HG03039 (cell line): ENCODE data around the gene TRIM8.
A peak's percentile ranks its signal among the peaks of the same experiment; 100 is the strongest.

ENCODE experiments used
- ATAC-seq: cut with Tn5 transposase; IDR thresholded peaks from one replicate; pipeline ENCODE4 v1.9.1; 2021; ENCODE audit warnings: mild to moderate bottlenecking, moderate library complexity; ENCODE audit not compliant: unreplicated experiment

The TRIM8 gene

DNA sequence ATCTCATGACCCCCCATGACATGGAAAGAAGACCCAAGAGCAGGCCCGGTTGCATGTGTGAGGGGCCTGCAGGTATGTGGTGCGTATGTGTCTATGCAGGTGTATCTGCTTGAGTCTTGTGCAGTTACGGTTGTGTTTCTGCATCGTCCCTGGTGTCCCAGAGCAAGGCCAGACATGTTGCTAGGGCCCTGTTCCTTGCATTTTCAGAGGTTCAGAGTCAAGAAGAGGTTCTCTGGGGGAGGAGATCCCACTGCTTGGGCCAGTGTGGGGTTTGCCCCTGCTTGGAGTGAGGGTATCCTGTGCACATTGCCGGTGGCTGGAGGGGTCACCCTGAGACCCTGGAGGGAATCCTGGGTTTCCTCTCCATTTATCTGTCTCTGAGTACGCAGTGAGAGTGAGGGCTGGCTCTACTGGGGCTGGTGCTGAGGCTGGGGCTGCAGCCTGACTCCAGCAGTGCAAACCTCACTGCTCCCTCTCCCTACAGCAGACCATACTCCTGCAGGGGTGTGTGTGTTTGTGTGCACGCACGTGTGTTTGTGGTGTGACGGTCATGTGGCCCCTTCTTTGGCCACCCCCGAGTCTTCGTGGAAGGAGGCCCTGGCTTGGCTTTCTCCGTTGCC, 4.1 kb downstream of the TRIM8 start:
- no peak for ATAC-seq

DNA sequence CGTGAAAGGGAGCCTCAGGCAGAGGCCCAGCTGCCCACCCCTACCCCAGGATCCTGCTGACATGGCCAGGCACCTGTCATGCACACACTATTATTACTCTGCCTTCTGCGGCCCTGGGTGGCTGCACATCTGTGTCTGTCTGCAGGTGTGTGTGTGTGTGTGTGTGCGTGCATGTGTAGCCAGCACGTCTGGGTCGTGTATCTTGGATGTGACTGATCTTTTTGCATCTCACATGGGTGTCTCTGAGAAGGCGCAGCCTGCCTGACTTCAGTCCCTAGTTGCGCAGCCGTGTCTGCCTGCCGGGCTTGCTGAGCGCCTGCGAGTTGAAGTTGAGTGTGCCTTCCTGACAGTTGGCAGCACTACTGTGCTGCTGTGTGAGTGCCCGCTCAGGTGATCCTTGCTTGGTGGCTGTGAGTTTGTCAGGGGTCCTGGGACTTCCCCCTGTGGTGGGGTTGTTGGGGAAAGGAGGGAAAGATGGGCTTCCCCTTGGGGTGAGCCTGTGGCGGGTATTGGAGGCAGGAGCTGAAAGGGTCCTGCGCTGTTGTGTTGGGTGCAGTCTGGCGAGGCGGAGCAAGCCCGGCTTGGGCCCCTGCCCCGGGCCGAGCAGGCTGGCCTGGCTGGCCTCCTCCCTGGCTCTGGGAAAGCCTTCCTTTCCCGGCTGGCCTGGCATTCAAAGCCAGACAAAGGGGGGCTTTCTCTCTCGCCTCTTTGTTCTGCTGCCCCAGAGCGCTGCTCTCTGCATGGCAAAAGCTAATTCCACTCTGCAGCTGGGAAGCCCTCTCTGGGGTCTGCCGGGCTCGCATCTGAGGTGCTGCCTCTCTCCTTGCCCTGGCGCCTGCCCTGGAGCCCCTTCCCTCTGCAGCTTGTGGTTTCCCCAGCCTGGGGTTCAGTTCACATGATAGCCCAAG, 4.9 kb downstream of the TRIM8 start:
- ATAC-seq = no peak

DNA sequence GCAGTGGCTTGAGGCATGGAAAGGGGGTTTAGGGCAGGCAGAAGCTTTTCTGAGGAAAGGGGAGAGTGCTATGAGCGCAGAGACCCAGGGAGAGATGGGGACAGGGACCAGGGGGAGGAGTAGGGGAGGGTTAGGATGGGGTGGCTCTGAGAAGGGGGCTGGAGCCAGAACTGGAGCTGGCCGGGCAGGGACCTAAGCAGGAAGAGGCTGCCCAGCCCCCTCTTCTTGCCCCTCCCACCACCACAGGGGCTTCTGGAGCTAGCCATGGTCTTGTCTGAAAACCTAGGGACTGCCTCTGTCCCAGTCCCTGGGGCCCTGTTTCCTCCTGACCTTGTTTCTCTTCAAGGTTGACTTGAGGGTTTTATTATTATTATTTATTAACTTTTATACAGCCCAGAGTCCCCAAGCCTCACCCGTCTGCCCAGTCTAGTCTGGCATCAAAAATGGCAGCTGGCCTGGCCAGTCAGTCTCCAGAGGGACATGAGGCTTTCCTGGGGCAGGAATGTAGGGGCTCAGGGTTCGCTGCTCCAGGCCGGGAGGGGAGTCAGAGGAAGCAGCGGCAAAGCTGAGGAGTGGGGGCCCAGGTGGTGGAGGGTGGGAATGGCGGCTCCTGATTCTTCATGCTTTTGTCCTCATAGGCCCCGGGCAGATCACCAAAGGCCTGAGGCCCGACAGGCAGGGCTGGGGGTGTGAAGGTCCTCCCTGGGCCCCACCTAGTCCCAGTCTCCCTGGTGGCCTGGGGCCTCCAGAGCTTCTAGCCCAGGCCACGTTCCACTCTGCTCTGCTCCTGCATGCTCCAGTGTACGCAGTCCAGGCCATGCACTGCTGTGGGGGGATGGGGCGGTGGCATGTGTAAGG, 5.7 kb downstream of the TRIM8 start:
- no peak for ATAC-seq

DNA sequence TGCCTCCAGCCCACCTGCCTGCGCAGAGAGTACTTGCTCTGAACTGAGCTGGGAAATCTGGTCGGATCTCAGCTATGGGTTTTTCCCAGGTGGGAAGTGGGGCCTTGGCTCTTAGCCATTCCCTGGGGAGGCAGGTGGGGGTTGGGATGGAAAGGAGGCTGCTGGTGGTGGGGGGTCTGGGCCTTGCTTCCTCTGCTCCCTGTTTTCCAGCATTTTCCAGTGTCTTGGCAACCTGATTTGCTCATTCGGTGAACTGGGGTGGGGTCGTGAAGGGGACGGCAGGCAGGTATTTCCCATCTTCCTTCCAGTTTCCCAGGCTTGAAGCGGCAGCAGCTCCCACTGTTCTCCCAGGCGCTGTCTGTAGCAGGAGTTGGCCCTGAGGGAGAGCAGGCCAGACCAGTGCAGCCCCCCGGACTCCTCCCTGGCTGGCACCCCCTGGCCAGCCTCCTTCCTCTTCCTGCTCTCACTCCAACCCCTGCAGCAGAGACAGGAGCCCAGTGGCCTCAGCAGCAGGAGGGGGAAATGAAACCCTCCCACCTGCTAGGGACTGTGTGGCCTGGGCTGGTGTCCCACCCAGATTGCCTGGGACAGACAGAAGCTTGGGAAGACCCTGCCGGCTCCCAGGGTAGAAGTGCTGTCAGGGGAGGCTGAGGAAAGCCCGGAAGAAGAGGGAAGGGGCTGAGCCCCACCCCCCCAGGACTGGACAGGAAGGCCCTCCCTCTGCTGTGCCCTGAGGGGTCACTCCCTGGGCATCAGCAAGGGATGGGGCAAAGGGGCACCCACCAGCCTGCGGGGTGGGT, 6.6 kb downstream of the TRIM8 start:
- no peak for ATAC-seq

DNA sequence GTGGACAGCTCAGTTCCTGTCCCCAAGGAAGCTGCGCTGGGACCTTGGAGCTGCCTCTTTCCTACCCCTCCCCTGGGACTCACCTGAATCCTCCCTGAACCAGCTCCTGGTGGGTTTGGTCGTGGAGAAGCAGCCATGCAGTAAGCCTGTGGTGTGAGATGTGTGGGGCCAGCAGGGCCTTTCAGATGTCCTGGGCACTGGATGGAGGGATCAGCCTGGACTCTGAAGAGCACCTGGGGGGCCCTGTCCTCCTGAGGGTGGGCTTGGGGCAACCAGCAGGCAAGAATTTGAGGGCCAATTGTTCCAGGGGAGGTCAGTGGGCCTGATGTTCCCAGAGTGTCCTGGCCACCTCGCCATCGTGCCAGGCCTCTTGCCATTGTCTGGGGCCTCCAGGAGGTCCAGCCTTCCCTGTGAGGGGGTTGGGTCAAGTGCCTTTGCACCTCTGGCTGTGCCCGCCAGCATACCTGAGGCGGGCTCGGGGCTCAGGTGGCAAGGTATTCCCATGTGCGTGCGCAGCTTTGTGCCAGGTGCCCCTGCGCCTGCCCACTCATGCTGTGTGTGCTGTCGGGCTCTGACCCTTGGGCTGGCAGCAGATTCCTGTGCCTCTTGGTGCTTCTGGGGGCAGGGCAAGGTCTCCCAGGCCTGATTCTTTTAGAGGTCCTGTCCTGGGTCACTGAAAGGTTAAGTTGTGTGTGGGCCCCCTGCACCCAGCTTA, 7.3 kb downstream of the TRIM8 start:
- no peak for ATAC-seq

DNA sequence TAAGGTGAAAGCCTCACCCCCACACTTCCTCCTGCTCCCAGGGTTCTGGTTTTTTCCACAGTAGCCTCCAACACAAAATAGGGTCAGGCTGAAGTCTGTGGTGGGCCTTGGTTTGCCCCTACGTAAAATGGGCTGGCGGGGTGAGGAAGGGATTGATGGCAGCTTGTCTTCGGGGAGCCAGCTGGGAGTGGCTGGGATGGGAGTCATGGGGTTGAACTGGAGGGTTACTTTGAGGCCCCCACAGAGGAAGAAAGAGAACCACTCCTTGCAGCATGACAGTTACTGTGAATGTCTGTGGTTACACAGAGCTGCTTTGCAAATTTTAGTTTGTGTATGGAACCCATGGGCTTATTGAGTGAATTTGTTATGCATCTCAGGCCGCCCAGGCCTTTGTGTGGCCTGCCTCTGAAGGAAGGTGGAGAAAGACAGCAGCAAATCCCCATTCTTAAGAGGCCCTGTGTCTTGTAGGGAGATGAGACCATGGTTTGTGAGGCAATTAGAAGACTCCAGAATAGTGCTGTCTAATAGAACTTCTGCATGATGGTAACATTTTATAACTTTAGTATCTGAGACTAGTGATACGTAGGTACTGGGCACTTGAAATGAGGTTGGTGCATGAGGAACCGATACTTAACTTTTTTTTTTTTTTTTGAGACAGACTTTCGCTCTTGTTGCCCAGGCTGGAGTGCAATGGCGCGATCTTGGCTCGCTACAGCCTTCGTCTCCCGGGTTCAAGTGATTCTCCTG, 8.1 kb downstream of the TRIM8 start:
- no peak for ATAC-seq

DNA sequence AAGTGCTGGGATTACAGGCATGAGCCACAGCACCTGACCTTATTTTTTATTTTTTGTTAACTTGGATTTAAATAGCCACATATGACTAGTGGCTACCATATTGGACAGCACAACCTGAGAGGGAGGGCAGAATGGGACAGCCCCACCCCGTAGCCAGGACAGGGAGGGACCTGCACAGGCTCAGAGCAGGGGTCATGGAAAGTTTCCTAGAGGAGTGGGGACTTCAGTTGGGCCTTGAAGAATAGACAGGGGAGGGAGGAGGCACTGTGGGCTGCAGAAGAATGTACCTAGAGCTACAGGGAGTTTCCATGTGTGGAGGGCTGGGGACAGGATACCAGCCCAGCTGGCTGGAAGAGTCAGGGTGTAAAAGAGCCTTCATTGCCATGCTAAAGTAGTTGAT, 8.8 kb downstream of the TRIM8 start:
- ATAC-seq = no peak

DNA sequence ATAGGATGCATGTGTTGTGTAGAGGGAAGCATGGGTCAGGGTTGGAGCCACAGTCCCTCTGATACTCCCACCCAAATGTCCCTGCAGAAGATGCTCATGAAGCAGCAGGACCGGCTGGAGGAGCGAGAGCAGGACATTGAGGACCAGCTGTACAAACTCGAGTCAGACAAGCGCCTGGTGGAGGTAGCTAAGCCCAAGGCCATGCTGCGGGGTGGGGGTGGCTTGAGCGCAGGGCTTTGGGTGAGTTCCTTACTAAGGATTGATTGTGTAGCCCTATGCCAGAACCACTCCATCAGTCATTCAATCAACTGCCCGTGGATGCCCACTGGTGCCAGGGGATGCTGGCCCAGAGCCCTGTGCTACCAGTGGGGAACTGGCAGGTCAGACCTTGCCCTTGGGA, 10.3 kb downstream of the TRIM8 start:
- ATAC-seq = no peak

DNA sequence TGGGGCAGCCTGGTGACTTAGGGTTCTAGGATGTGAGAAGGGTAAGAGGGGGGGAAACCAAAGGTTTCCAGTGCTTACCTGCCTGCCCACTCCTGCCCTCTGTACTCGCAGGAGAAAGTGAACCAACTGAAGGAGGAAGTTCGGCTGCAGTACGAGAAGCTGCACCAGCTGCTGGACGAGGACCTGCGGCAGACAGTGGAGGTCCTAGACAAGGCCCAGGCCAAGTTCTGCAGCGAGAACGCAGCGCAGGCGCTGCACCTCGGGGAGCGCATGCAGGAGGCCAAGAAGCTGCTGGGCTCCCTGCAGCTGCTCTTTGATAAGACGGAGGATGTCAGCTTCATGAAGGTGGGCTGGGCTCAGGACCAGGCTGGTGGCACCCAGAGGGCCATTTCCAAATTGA, 10.7 kb downstream of the TRIM8 start:
- ATAC-seq = no peak

DNA sequence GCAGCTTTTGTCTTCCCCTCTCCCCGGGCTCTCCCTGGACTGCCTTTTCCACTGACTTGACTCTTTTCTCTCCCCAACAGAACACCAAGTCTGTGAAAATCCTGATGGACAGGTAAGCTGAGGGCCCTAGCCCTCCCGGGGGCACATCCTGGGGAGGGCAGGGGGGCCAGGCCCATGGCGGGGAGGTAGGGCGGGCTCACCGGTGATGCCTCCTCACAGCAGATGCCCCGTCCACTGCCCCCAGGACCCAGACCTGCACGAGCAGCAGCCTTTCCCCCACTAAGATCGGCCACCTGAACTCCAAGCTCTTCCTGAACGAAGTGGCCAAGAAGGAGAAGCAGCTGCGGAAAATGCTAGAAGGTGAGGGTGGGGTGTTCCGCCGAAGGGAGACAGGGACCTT, 11.7 kb downstream of the TRIM8 start:
- no peak for ATAC-seq

DNA sequence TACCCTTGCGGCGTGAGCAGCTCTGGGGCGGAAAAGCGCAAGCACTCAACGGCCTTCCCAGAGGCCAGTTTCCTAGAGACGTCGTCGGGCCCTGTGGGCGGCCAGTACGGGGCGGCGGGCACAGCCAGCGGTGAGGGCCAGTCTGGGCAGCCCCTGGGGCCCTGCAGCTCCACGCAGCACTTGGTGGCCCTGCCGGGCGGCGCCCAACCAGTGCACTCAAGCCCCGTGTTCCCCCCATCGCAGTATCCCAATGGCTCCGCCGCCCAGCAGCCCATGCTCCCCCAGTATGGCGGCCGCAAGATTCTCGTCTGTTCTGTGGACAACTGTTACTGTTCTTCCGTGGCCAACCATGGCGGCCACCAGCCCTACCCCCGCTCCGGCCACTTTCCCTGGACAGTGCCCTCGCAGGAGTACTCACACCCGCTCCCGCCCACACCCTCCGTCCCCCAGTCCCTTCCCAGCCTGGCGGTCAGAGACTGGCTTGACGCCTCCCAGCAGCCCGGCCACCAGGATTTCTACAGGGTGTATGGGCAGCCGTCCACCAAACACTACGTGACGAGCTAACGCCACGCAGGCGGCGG, 12.6 kb downstream of the TRIM8 start:
- no peak for ATAC-seq

DNA sequence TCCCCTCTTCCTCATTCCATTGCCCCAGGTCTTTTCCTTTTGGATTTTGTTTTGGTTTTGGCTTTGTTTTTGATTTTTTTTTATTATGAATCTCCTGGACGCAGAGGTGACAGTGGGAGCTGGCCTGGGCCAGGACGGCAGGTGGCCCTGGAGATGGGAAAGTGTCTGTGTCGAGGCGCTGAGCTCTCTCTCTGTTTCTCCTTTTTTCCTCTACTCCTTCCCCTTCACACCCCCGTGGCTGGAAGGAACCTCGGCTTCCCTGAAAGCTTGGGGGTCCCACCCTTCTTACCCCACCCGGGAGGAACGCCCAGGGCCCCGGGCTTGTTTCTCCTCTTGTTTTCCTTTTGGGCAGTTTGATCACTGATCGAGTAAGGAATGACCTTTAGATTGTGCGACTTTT, 13.2 kb downstream of the TRIM8 start:
- ATAC-seq = no peak

DNA sequence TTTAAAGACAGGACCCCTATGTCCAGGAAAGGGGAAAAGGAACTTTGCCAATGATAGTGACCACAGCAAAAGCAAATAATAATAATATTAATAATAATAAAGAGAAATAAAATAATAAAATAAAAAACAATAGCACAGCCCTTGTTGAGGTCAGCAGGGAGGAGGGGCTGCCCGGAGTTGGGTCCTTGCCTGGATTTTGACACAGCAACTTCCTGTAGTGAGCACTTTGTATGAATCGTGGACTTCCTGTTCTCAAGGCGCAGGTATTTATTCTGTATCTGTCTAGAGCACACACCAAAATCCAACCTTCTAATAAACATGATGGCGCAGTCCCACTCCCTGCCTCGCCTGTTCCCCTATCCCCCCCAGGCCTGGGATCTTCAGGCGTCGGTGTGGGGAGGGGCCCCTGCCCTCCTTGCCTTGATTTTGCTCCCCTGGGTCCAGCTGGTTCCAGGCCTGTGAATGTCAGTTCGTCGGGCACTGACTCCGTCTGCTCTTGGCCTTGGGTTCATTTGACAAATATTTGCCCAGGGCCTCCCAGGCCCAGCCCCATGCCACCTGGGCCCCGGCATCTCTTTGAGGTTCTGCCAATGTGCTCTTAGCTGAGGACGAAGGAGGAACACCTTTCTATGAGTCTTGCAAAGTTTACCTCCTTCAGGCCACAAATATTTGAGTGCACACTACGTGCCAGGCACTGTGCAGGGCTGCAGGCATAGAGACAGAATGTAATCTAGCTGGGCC, 13.9 kb downstream of the TRIM8 start:
- no peak for ATAC-seq

DNA sequence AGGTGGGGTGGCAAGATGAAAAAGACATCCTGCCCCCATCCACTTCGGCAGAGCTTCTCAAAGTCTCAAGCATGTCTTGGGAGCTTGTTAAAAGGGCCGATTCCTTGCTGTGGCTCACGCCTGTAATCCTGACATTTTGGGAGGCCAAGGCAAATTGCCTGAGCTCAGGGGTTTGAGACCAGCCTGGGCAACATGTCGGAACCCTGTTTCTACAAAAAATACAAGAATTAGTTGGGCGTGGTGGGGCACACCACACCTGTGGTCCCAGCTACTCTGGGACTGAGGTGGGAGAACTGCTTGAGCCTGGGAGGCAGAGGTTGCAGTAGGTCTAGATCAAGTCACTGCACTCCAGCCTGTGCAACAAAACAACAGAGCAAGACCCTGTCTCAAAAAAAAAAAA, 14.5 kb downstream of the TRIM8 start:
- no peak for ATAC-seq

DNA sequence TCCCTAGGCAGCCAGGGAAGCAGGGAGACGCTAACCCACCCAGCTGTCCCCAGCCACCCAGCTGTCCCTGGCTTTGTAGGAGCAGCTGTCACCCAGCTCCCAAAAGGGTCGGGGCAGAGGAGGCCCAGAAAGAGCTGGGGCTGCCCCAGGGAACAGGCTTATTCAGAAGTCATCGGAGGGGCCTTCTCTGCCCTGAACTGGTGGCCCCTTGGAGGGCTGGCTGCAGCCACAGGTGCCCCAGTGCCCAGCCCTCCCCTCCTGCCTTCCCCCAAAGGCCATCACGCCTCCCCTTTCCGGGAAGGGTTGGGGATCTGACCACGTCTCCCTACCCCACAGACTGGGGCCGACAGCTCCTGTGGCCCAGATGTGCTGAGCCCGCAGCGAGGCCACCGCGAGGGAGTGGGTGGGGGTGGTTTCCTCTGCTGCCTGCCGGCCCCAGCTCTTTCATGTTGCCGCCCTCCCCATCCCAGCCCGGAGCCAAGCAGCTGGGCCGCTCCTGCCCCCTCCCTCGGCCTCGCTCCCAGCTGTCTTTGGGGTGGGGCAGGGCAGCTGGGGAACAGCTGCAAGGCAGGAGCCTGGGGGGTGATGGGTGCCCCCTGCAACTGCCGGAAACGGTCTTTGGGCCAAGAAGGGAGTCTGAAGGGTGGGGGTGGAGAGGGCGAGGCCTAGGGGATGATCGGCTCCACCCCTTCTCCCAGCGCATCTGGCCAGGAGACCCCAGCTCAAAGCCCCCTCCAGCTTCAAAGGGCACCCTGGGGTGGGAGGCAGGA, 16.8 kb downstream of the TRIM8 start:
- ATAC-seq = peak; percentile 75

DNA sequence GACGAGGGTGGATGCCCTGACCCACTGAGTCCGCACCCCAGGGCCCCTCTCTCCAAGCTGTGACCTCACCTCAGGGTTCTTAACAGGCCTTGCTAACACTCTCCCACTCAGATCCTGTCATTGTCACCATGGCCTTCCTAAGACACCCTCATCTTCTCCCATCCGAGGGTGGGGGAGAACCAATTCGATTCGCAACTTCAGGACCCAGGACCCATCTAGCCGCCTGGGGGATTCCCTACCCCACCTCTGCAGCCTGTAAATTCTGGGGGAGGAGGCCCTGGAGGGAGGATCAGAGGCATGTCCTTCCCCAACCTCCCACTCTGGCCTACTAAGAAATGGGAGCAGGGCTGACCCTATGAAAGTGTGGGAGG, 17.4 kb downstream of the TRIM8 start:
- ATAC-seq = no peak

DNA sequence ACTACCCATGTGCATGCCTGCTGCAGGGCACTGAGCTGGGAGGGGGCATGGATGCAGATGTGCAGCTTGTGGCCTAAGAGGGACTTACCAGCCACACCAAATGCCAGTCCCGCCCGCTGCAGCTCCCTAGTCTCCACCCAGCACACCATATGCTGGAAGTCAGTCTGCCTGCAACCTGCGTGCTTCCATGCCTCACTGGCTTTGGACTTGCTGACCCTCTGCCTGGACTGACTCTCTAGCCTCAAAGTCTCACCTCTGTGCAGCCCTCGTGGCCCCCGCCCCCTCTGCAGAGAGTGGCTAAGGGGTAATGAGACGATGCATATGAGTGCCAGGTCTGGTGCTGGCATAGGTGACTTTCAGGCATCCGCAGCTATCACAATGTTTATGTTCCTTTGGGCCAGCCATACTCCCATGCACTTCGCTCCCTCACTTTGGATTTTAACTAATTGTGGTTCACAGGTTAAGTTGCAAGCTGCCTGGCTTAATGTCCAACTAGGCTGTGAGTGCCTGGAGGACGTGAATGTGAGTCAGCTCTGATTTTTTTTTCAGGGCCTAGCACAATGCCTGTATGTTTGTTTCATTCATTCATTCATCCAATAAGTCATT, 21.7 kb downstream of the TRIM8 start:
- ATAC-seq = no peak
